Measurements from ENCODE around the gene SNRPA1. TPM values are rescaled to one million over a fixed set of nuclear protein-coding genes. Genes with fewer than 3 reads are reported as not detected.

Gene SNRPA1
- total and polyA plus RNA-seq, 9 of the 15 experiments (the other 6 are each of a cell fraction or from before 2014, with no cell fraction given) = 62.7 to 245 (median 189) TPM

GRCh38 chr15:101244036-101244781 lies 50.8 kb downstream of the SNRPA1 start:
- no TSS peak for BruUV-seq (replicated peaks)
- H3K4me3 ChIP-seq = no peak overlapping the region
- ChIA-PET POLR2A (interaction anchor here (0.8 to 1.0 kb wide), 2 partner anchors 8 to 115 kb away, joined by 3 read pairs; partner anchors contain the start of gene CHSY1), CTCF (ENCODE audit: low intra/inter-chr PET ratio) (no interaction called here)
- peaks cover 0 to 4% of the 10 kb centered on the region in 2 experiments; a peak in 2 of 5 replicates for H3K4me1 ChIP-seq (replicated peaks in 1 of 2; ENCODE audit: control insufficient read depth in 2 of 2, insufficient read depth in 2 of 2, low read length in 2 of 2)
- no peak overlapping the region for H3K4me2 ChIP-seq (ENCODE audit: insufficient read depth, low read length)
- no peak overlapping the region for H2AFZ ChIP-seq (ENCODE audit: low read depth, low read length)
- no peaks in the 10 kb centered on the region for H3K9me1 ChIP-seq (ENCODE audit: control insufficient read depth, insufficient read depth, low read length)
- ATAC-seq (no peak), DNase-seq (ENCODE audit: extremely low read depth in 1 of 4, low spot score in 3 of 4) (no peak), FAIRE-seq (peak; percentile 19)
- intact Hi-C loops (cut with micrococcal nuclease) (no loop called here), in situ Hi-C loops (cut with MboI) (no loop called here)
- no peaks in the 10 kb centered on the region for H3K9me3 ChIP-seq (replicated peaks; ENCODE audit: control insufficient read depth, insufficient read depth, low read depth, low read length)
- no peak overlapping the region for H3K9ac ChIP-seq (ENCODE audit: insufficient read depth in 1 of 2, low read depth in 2 of 2, low read length in 2 of 2)
- no peaks in the 10 kb centered on the region for H3K27me3 ChIP-seq (ENCODE audit: control insufficient read depth in 2 of 2, insufficient read depth in 2 of 2, low read length in 2 of 2)
- 77% methylated on average over 7 of the region's 7 CpGs for WGBS (ENCODE audit: insufficient coverage, low coverage, missing lambda C conversion rate)
- H4K20me1 ChIP-seq (replicated peaks; ENCODE audit: control insufficient read depth, insufficient read depth, low read length) = peaks cover 15% of the 10 kb centered on the region
- peaks cover 86% of the 10 kb centered on the region for H3K79me2 ChIP-seq (ENCODE audit: control insufficient read depth, insufficient read depth, low read length)
- H3K27ac ChIP-seq (ENCODE audit: extremely low read depth, low read depth, low read length) = no peak overlapping the region
- peaks cover 14% of the 10 kb centered on the region; the same call in 2 of the 3 replicates for H3K36me3 ChIP-seq (ENCODE audit: control insufficient read depth, insufficient read depth, low read length)
- TF ChIP-seq TEAD2 (tag; IDR thresholded peaks at IDR 0.05) (no peak), RERE (CRISPR knock-in tag; IDR thresholded peaks at IDR 0.05; ENCODE audit: borderline replicate concordance) (no peak), ZC3H11A (IDR thresholded peaks at IDR 0.05; ENCODE audit: low read depth, low read length) (no peak), DEAF1 (CRISPR knock-in tag; IDR thresholded peaks at IDR 0.05) (no peak), GATAD2B (IDR thresholded peaks at IDR 0.05; ENCODE audit: borderline replicate concordance) (no peak), ZNF511 (CRISPR knock-in tag; IDR thresholded peaks at IDR 0.05) (no peak), TFAP4 (CRISPR knock-in tag; IDR thresholded peaks at IDR 0.05; ENCODE audit: borderline replicate concordance) (no peak), ZNF408 (CRISPR knock-in tag; IDR thresholded peaks at IDR 0.05; ENCODE audit: low read depth) (no peak), NELFE (IDR thresholded peaks at IDR 0.05; ENCODE audit: insufficient read depth, insufficient read length) (no peak), FOS (IDR thresholded peaks at IDR 0.05; ENCODE audit: extremely low read depth, insufficient read length) (no peak), TEAD1 (CRISPR knock-in tag; IDR thresholded peaks at IDR 0.05) (no peak)

Data from K562 (cell line).